Central memory CD4-positive, alpha-beta T cell (primary cell): ENCODE measurements around the gene WDR86.

Experiments used
- DNase-seq: peaks from one replicate; pipeline ENCODE4 v3.0.0; 2022

Gene WDR86

DNA sequence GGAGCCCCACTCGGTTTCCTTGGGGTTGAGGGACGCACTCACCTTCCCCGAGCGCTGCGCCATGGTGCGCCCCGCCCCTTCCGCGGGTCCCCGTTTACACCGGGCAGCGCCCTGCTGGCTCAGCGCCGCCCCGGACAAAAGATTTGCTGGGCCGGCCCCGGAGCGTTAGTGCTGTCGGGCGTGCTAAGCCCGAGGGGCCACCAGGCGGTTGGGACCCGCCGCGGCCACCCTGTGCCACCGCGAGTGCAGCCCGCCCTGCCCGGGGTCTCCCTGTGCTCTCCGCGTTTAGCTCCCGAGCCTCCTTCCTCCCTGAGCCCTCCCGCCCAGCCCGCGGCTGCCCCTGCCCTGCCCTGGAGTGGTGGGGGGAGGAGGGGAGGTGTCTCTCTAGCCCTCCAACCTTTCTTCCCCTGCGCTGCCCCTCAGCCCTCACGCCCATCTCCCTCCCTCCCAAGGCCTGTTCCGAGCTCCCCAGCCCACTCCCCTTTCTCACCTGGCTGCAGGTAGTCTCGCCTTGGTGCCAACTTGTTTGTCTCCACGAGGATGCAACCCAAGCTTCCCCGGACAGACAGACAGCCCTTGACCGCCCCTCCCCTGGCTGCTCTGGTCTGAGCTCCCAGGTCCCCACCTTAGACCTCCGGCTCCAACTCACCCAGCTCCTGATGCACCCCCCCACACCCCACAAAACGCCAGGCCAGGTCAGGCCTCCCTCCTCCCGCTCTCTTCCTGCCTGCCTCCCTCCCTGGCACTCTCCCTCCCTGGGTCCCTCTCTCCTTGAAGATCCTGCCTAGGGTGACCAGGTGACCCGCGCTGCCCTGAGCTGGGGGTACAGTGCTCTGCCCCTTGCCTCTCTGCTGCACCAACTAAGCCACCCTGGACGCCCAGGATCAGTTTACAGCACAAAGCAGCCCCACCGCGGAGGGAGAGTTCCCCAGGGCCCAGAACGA lies 30.3 kb upstream of the WDR86 start, which contains the start of gene CRYGN:
CRYGN (minus strand) TSS at position 287 of the 944 bp plus-strand sequence; CDS start at position 63, 224 bp downstream.
- DNase-seq, result no peak

GRCh38 chr7:151438864-151439601 lies 29.2 kb upstream of the WDR86 start:
- DNase-seq, result no peak

DNA sequence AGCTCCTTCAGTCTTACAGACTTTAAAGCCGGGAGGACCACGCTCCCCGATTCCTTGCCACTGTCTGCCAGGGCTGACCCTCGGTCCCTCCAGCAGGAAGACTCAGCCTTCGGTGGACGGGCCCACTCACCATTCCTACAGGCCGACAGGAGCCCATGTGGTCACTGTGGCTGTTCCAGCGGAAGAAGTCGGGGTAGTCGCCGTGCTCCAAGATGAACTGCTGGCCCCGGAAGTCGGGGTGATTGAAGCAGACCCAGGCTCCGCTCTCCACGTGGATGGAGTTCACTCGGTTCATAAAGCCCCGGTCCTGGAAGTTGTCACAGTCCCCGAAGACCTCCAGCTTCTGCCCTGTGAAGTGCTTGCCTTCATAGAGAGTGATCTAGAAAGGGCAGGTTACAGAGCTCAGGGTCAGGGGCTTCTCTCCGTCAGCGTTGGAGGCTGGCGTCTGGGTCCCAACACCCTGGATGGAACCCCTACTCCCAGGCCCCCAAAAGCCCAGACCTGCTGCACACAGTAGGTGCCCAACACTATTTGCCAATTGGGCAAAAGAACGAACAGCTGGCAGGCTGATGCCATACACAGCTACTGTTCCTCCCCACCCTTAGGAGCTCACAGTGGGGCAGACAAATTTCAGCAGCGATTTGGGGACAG lies 28.2 kb upstream of the WDR86 start:
- no peak for DNase-seq

DNA sequence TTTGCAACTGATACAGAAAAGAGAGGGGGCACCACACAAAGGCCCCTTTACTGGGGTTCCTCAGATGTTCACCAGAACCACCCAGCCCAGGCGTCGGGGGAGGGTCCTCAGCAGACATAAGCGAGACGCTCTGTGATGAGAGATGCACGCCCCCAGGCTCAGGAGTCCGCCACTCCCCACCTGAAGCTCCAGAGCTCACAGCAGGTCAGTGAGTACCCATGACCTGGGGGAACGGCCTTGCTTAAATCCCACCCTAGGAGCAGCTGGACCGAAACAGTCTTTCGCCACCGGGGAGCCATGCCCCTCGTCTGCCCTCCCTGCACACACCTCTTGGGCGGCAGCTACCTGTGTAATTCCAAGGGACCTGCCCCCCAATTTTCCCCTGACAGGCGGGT lies 27.3 kb upstream of the WDR86 start:
- DNase-seq, result no peak

DNA sequence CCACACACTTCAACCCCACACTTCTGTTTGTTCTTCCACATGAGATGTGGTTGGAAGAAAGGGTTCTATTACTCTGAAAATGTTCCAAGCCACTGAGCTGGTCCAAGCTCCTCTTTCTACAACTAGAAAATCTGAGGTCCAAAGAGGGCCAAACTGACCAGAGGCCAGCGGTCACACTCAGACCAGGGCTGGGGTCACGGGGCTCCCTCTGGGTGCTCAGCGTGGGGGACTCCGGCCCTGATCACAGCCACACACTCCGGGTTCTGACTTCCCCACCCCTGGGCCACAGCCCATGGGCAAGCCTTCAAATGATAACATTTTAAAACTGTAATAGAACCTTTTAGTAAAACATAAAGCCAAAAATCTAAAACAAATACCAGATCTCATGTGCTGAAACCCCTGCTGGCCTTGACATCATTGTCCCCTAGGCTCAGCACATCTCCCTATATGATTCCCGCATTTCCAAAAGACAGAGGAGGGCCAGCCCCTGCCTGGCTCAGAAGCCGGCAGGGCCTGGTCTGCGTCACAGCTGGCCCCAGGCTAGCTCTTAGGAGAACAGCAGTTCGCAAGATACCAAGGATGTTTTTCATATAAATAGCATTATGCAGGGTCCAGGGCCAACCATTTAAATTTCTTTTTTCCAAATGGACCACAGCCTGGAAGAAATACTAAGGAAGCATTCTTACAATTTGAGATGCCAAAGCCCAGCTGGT lies 26.8 kb upstream of the WDR86 start:
- DNase-seq, result no peak

GRCh38 chr7:151435971-151436370 lies 26.1 kb upstream of the WDR86 start:
- no peak for DNase-seq

- DNase-seq, result no peak
These were observed 25.5 kb upstream of the WDR86 start for GRCh38 chr7:151435103-151435916.

DNA sequence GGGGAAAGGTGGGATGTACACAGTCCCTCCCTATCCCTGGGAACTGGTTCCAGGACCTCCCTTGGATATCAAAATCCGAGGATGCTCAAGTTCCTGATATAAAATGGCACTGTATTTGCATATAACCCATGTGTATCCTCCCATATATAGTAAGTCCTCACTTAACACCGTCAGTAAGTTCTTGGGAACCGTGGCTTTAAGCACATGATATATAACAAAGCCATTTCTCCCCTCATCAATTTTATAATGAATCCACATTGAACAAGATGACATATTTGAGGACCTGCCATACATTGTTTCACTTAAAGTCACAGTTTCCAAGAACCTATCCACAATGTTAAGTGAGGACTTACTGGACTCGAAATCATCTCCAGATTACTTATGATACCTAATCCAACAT lies 24.7 kb upstream of the WDR86 start:
- no peak for DNase-seq

GRCh38 chr7:151433721-151434400 lies 24.0 kb upstream of the WDR86 start:
- no peak for DNase-seq

DNA sequence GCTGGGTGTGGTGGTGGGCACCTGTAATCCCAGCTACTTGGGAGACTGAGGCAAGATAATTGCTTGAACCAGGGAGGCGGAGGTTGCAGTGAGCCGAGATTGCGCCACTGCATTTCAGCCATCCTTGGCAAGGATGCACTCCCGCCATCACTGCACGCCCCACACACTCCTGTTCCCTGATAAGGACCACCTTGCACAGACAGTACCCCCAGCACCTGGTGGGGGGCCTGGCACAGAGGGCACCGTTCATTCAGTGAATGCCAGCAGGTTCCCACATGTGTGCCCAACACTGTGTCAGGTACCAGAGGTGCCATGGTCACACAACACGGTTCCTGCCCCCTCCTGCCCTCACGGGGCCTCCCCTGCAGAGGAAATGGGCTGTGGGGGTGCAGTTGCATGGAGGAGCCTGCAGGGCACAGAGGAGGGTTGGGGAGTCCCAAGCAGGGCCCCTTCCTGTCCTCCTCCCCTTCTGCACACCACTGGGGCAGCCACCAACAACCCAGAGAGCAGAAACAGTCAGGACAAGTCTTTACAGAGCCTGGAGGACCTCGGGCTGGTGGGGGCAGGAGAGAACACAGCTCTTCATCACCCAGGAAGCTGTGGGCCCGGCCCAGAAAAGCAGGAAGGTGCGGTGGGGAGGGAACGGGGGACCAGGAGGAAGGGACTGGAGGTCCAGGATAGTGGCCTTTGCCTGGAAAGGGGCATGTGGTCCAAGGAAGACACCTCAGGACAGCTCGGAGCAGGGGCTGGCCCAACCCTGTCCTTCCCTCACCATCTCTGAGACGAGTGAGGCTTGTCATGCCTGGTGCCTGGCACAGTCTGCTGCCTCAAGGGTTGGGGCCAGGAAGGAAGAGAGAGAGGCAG lies 23.1 kb upstream of the WDR86 start:
- peak; percentile 58 for DNase-seq

DNA sequence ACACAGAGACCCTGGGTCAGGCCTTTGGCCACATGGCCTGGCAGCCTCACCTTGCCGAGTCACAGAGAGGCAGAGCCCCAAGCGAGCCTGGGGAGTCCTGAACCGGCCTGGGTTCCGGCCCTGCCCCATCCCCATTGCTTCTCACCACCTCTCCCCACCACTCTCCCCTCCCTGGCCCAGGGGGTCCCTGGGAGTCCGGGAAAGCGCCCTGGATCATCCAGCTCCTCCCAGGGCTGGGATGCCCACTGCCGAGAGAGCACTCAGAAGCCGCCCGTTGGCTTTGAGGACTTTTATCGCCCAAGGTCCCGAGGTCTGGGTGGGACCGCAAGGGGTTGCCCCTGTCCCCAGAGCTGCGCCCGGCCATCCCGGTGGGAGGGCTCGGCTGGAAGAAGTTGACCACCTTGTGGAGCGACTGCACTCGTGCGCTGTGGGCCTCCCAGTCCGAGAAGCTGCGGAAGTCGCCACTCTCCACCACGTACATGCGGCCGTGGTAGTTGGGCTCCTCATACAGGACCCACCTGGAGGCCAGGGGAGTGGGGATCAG lies 22.0 kb upstream of the WDR86 start:
- no peak for DNase-seq

DNA sequence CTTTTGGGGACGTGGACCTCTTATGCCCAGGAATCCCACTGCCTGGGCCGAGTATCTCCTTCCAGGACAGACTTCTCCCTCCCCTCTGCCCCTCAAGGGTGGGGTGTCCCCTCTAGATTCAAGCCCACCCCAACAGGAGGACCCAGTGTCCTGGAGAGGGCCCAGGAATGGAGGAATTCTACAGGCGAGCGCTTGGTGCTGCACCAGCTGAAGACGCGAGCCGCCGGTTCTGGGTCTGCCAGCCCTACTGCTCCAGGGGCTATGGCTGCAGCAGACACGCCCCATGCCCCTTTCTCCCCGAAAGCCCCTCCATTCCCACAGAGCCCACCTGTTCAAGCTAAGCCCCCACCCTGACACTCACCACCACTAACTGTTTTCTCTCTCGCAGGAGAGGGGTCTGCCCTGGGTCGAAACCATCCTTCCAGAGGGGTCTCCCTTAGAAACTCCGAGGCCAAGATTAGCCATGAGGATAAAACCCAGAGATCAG lies 21.5 kb upstream of the WDR86 start:
- DNase-seq, result no peak

- DNase-seq, result no peak
These were observed 20.8 kb upstream of the WDR86 start for GRCh38 chr7:151430391-151431205.

DNA sequence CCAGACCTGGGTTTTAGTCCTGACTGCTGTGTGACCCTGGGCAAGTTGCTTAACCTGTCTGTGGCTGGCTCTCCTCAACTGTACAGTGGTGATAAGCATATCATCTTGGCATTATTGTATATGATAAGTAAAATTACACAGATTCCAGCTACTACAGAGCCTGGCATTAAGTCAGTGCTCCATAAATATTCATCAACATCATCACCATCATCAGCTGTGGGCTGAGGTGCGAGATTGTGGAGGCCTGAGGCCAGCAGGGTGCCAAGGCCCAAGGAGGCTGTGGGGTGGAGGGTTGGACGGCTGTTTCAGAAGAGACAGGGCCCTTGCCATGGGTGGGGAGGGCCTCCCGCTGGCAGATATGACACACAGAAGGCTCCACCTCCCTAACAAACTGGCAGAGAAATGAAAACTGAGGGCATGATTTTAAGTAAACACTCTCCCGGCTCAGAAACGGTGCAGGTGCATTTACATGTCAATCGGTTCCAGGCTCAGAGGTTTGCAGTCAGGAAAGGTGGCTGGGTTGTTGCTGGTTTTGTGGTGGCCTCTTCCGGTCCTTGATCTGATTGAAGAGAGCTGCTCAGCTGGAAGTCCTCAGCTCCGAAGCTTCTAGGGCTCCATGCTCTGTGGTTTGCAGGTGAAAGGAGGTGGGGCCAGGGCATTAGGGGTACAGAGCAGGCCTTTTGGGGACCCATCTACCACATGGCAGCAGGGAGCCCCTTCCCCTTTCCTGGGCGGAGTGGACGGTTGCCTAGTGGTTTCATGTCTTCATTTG lies 19.9 kb upstream of the WDR86 start:
- DNase-seq, result peak; percentile 87

- no peak for DNase-seq
These were observed 19.4 kb upstream of the WDR86 start for GRCh38 chr7:151429237-151429559.

DNA sequence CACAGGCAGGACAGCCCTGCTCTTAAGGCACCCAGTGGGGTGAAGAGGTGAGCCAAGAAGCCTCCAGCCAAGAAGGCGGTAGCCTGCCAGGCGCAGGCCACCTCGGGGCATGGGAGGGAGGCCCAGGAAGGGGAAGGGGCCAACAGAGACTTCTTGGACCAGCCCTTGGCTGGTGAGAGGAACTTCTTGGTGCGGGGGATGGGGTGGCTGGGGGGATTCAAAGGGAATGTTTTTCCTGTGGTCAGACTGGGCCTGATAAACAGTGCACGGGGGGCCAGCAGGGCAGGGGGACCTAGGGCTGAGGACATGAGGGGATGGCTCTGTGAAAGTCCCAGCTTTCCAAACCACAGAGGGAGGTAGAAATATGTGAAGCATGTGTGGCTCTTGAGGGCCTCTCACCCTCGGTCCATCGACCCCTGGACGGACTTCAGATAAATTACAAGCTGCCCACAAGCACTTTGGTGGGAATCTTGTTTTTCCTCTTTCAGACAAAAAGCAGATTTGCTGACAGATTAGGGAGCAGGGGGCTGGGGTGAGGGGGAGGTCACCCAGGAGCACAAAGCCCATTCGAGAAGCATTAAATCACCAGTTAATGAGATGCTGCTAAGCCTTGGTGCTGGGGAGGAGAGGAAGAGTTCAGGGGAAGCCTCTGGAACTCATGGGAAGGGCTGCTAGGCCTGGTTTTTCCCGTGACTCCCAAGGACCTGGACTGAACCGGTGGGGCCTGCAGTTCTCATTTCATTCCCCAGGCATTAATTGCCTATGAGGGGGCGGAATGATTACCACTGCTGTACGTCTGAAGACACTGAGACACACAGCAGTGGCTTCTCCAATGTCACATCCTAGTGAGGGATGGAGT lies 18.8 kb upstream of the WDR86 start:
- DNase-seq, result no peak
